Measurements from ENCODE around the gene OR5B12. TPM values are rescaled to one million over a fixed set of nuclear protein-coding genes. Genes with fewer than 3 reads are reported as not detected.
"Not testable (repeated sequence)": the region's sequence is repeated elsewhere in the genome, so short reads cannot be mapped to it uniquely, and the experiment has no call there.

Gene OR5B12
- total RNA-seq, 2 donors from 2014 or later = not detected

DNA sequence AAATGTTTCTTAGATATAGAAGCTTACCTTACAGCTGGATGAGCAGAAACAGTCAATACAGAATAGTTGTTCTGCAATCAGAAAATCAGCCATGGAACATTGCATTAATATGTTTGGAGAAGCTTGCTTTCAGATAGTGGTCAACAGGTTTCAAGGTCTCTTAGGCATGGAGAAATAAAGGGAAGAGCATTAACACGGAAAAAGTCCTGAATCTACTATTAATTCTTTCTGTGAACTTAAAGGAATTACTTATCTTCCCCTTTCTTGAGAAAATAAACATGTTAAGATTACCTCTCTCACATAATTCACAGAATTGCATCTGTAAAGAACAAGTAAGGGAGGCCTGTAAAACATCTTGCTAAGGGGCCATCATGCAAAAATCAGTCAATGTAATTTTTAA, 35.3 kb downstream of the OR5B12 start, which contains the start of gene OR5B3:
TSS of gene OR5B3 (minus strand) at position 101 of the 400 bp plus-strand sequence. CDS start 3,465 bp downstream, outside the sequence.
- no peaks in the 10 kb centered on the region for H3K36me3 ChIP-seq
- WGBS = 88% methylated on average over 1 of the region's 1 CpG
- no peak within 1 kb of the TSS for H3K27ac ChIP-seq
- H3K4me1 ChIP-seq (replicated peaks) = no peaks in the 10 kb centered on the region
- H3K4me3 ChIP-seq = no peak within 1 kb of the TSS
- DNase-seq (ENCODE audit: low spot score) = no peak
- intact Hi-C loops (cut with DNase I) = no loop called here
- no peaks in the 10 kb centered on the region for H3K27me3 ChIP-seq (replicated peaks; ENCODE audit: insufficient read depth)
- H3K9me3 ChIP-seq = no peaks in the 10 kb centered on the region
- TF ChIP-seq POLR2A (IDR thresholded peaks at IDR 0.05) (no peak), POLR2AphosphoS5 (IDR thresholded peaks at IDR 0.05) (no peak)
- TF ChIP-seq, protein P1, sequence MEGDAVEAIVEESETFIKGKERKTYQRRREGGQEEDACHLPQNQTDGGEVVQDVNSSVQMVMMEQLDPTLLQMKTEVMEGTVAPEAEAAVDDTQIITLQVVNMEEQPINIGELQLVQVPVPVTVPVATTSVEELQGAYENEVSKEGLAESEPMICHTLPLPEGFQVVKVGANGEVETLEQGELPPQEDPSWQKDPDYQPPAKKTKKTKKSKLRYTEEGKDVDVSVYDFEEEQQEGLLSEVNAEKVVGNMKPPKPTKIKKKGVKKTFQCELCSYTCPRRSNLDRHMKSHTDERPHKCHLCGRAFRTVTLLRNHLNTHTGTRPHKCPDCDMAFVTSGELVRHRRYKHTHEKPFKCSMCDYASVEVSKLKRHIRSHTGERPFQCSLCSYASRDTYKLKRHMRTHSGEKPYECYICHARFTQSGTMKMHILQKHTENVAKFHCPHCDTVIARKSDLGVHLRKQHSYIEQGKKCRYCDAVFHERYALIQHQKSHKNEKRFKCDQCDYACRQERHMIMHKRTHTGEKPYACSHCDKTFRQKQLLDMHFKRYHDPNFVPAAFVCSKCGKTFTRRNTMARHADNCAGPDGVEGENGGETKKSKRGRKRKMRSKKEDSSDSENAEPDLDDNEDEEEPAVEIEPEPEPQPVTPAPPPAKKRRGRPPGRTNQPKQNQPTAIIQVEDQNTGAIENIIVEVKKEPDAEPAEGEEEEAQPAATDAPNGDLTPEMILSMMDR (IDR thresholded peaks at IDR 0.05) = no peak

GRCh38 chr11:58399622-58400021, 42.4 kb downstream of the OR5B12 start:
- 60% methylated on average over 1 of the region's 2 CpGs for WGBS
- H3K27me3 ChIP-seq (replicated peaks; ENCODE audit: insufficient read depth); H3K36me3 ChIP-seq; DNase-seq (ENCODE audit: low spot score); intact Hi-C loops (cut with DNase I); H3K27ac ChIP-seq; H3K4me3 ChIP-seq; H3K9me3 ChIP-seq; H3K4me1 ChIP-seq (replicated peaks): not testable (repeated sequence)

DNA sequence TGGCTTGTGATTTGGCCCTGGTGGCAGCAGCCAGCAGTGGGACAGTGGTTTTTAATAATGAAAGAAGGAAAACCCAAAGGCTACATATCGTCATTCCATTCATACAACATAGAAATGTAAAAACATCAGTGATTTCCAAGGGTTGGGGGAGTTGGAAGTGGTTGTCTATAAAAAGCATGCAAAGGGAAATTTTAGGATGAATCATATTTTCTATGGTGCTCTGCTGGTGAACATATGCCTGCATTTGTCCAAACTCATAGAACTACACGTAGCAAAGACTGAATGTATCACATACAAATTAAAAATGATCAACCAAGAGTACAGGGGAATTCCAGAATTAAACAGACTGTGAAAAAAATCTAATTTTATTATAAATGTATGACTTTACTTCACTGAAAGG, 46.5 kb downstream of the OR5B12 start:
- 56% methylated on average over 2 of the region's 2 CpGs for WGBS
- H3K4me3 ChIP-seq = no peak overlapping the region
- DNase-seq (ENCODE audit: low spot score) = no peak
- peaks cover 4% of the 10 kb centered on the region for H3K4me1 ChIP-seq (replicated peaks)
- no peak overlapping the region for H3K27ac ChIP-seq
- no peaks in the 10 kb centered on the region for H3K27me3 ChIP-seq (replicated peaks; ENCODE audit: insufficient read depth)
- TF ChIP-seq POLR2AphosphoS5 (IDR thresholded peaks at IDR 0.05) (no peak), POLR2A (IDR thresholded peaks at IDR 0.05) (no peak)
- TF ChIP-seq, protein P1 (IDR thresholded peaks at IDR 0.05) = no peak
- no peaks in the 10 kb centered on the region for H3K36me3 ChIP-seq
- intact Hi-C loops (cut with DNase I) = no loop called here
- H3K9me3 ChIP-seq = no peaks in the 10 kb centered on the region

DNA sequence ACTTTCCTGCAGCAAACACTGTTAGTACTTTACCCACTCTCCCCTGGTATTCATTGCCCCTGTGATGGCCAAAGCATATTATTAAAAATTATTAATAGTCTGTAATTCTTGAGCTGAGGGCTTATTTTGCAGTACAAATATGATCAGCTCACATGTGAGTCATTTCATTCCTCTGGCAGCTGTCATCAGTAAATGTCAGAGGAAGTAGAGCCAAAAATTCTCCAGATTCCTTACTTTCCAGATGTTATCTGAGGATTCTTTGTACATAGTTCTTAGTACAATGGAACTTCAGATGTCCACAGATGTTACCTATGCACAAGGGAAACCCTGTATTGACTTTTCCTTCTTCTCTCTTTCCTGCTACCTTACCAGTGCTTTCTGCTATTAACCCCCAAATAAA, 47.8 kb downstream of the OR5B12 start:
- TF ChIP-seq POLR2A (IDR thresholded peaks at IDR 0.05) (no peak), POLR2AphosphoS5 (IDR thresholded peaks at IDR 0.05) (no peak)
- TF ChIP-seq, protein P1 (IDR thresholded peaks at IDR 0.05) = no peak
- peaks cover 4% of the 10 kb centered on the region for H3K4me1 ChIP-seq (replicated peaks)
- H3K36me3 ChIP-seq = no peaks in the 10 kb centered on the region
- no peaks in the 10 kb centered on the region for H3K9me3 ChIP-seq
- intact Hi-C loops (cut with DNase I) = no loop called here
- H3K27me3 ChIP-seq (replicated peaks; ENCODE audit: insufficient read depth) = no peaks in the 10 kb centered on the region
- DNase-seq (ENCODE audit: low spot score) = no peak
- no peak overlapping the region for H3K27ac ChIP-seq
- H3K4me3 ChIP-seq = no peak overlapping the region

DNA sequence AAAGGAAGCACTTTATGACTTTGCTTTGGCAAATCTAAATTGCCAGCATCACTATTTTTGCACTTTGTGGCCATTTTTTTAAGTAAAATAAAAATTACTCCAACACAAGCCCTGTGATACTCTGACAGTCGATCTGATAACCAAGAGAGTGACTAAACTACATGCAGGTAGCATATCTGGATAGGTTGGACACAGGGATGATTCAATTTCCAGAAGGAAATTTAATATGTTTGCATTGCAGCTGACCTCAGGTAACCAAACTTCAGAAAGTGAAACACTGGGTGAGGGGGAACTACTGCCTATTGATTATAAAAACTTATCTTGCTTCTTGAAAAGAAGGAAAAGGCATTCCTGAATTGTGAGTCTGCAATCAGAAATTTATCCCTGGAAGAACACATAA, 49.3 kb downstream of the OR5B12 start:
- H3K4me1 ChIP-seq (replicated peaks) = peaks cover 4% of the 10 kb centered on the region
- intact Hi-C loops (cut with DNase I) = no loop called here
- no peaks in the 10 kb centered on the region for H3K27me3 ChIP-seq (replicated peaks; ENCODE audit: insufficient read depth)
- H3K9me3 ChIP-seq = no peaks in the 10 kb centered on the region
- WGBS = 34% methylated on average over 1 of the region's 1 CpG
- H3K4me3 ChIP-seq = no peak overlapping the region
- no peak for DNase-seq (ENCODE audit: low spot score)
- no peaks in the 10 kb centered on the region for H3K36me3 ChIP-seq
- peak; percentile 6 for TF ChIP-seq POLR2AphosphoS5 (IDR thresholded peaks at IDR 0.05)
- TF ChIP-seq, protein P1 (IDR thresholded peaks at IDR 0.05) = no peak
- TF ChIP-seq POLR2A (IDR thresholded peaks at IDR 0.05) = no peak
- H3K27ac ChIP-seq = no peak overlapping the region

Data from prostate gland (tissue), 2 donors.